ENCODE results near the gene WIF1.

Gene WIF1

GRCh38 chr12:65022421-65022820, 98.7 kb downstream of the WIF1 start:
- no peak for DNase-seq (ENCODE audit: low read depth)

GRCh38 chr12:65019696-65020234, 101.3 kb downstream of the WIF1 start:
- no peak for DNase-seq (ENCODE audit: low read depth)

DNA sequence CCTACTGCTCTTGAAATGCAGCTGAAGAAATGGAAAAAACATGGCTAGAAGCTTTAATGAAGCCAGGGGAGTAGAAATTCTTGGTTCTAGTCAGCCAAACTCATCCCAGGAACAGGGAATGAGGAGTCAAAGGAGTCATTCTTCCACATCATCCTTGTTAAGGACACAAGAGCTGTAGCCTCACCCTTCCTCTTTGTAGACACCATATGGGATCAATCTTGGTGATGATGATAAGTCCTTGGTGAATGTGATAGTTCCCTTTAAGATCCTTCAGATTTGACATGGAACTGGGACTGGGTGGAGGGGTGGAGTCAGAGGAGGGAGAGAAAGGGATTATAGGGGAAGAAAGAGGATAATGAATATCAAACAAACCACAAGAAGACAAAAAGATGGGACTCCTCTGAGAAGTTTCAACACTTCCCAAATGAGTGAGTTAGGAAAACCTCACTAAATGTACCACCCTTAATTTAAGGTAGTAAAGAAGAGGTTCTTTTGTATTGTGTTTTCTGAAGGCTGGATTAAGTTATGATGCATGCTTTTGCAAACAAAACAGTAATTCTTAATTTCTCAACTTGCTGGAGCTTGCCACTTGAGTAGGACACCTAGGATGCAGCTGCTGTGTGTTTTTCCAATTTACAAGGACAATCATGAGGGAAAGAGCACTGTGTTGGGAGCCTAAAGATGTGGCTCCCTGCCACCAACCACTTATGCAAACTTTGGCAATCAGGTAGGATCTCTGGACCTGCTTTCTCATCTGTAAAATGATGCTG, 104.0 kb downstream of the WIF1 start:
- no peak for DNase-seq (ENCODE audit: low read depth)

GRCh38 chr12:65015850-65016249, 105.3 kb downstream of the WIF1 start:
- no peak for DNase-seq (ENCODE audit: low read depth)

GRCh38 chr12:65014504-65015271, 106.4 kb downstream of the WIF1 start:
- no peak for DNase-seq (ENCODE audit: low read depth)

DNA sequence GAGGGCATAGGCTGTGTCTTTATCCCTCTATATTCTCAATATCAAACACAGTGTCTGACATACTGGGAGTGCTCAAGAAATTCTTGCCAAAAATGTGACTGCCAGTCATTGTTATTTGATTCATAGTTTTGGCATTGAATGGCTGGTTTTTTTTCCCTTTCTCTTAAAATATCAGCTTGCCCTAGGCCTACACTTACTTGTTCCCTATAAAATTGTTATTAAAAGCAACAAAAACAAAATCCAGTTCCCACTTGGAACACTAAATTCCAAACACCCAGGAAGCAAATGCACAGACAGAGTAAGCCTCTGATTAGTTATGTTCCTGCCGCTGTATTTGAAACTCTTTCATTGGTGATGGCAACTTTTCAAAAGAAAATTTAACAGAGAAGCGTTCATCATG, 110.7 kb downstream of the WIF1 start:
- no peak for DNase-seq (ENCODE audit: low read depth)

DNA sequence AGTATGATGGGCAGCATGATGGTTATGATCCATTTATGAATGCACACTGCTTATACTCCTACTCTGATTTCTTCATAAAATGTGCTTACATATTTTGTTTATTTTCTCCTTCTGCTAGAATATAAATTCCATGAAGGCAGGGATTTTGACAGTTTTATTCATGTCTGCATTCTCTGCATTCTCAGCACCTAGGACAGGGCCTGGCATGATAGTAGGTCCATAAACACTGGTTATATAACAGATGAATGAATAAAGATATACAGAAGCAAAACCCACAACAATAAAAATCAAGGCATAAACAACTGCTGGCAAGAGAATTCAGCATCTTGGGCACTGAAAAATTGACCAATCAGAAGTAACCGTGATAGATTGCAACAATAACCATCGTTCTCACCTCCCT, 115.4 kb downstream of the WIF1 start:
- no peak for DNase-seq (ENCODE audit: low read depth)

DNA sequence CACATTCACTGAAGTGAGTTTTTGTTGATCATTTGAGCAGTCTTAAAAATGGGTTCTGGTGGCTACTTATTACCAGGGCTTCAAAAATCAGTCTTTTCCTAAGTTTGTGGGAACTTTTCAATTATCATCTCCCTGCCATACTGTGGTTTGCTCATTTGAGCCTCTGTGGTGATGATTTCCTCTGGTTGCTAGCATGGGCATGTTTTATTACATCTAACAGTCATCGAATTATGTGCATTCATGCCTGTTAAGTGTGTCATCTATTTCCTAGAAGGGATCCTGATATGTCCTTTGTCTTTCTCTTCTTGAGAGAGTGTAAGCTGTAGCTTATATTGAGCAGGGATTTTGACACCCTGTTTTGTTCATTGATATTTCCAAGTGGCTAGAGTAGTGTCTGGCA, 116.8 kb downstream of the WIF1 start:
- DNase-seq (ENCODE audit: low read depth), result no peak
